Retinal pigment epithelial cell (primary cell): ENCODE data around the gene POU2F1.

Experiments used
- DNase-seq: peaks from one replicate; pipeline ENCODE4 v3.0.0-alpha.2; 2010; ENCODE audit warnings: low read depth
- H3K4me3 ChIP-seq: 2 replicates; pipeline ENCODE4 v1.5.1; 2011; ENCODE audit warnings: mild to moderate bottlenecking, low read length, control low read depth, moderate library complexity
- TF ChIP-seq, protein P1 (sequence below): conservative IDR thresholded peaks from 2 replicates; pipeline ENCODE4 v1.5.1; 2011; ENCODE audit warnings: low read depth, low read length, control low read depth, inconsistent platforms

Gene POU2F1

DNA sequence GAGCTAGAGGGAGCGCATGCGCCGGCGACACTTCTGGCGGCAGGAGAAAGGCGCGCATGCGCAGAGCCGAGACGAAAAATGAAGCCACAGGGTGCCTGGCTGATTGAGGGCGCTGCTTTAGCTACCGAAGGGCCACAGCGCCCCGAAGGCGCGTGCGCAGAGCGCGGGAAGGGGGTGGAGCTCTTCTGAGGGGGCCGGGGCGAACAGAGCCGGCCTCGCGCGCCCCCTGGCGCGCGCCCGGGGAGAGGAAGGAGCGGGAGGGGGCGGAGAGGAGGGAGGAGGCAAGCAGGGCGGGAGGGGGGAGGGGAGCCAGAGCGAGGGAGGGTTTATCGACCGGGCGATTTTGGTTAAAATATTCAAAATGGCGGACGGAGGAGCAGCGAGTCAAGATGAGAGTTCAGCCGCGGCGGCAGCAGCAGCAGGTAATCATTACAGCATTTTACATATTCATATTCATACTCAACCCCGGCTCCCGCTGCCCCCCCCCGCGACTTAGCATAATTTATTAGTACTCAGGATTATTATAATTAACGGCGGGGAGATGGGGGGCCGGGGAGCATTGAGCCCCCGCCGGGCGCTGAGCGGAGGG lies at the start of gene POU2F1:
TSS of gene POU2F1 (plus strand) at position 350 of the 589 bp plus-strand sequence. CDS start at position 362, 12 bp downstream.
- TF ChIP-seq, protein P1, sequence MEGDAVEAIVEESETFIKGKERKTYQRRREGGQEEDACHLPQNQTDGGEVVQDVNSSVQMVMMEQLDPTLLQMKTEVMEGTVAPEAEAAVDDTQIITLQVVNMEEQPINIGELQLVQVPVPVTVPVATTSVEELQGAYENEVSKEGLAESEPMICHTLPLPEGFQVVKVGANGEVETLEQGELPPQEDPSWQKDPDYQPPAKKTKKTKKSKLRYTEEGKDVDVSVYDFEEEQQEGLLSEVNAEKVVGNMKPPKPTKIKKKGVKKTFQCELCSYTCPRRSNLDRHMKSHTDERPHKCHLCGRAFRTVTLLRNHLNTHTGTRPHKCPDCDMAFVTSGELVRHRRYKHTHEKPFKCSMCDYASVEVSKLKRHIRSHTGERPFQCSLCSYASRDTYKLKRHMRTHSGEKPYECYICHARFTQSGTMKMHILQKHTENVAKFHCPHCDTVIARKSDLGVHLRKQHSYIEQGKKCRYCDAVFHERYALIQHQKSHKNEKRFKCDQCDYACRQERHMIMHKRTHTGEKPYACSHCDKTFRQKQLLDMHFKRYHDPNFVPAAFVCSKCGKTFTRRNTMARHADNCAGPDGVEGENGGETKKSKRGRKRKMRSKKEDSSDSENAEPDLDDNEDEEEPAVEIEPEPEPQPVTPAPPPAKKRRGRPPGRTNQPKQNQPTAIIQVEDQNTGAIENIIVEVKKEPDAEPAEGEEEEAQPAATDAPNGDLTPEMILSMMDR, result peak; percentile 63
- DNase-seq, result peak; percentile 83
- H3K4me3 ChIP-seq, result peak within 1 kb of the TSS; percentile 90

GRCh38 chr1:167171286-167171929 lies 49.3 kb upstream of the POU2F1 start:
- DNase-seq, result no peak
- no peak overlapping the region for H3K4me3 ChIP-seq
- TF ChIP-seq, protein P1, result no peak

GRCh38 chr1:167173516-167174184 lies 47.0 kb upstream of the POU2F1 start:
- TF ChIP-seq, protein P1, result no peak
- DNase-seq, result no peak

GRCh38 chr1:167175901-167176300 lies 44.8 kb upstream of the POU2F1 start:
- TF ChIP-seq, protein P1, result no peak
- no peak overlapping the region for H3K4me3 ChIP-seq
- no peak for DNase-seq

More at GRCh38 chr1:167173516-167174184, 47.0 kb upstream of the POU2F1 start:
- no peak overlapping the region for H3K4me3 ChIP-seq

- DNase-seq, result no peak
- no peak overlapping the region for H3K4me3 ChIP-seq
- TF ChIP-seq, protein P1, result no peak
Measured at GRCh38 chr1:167178831-167179230, 41.9 kb upstream of the POU2F1 start.

DNA sequence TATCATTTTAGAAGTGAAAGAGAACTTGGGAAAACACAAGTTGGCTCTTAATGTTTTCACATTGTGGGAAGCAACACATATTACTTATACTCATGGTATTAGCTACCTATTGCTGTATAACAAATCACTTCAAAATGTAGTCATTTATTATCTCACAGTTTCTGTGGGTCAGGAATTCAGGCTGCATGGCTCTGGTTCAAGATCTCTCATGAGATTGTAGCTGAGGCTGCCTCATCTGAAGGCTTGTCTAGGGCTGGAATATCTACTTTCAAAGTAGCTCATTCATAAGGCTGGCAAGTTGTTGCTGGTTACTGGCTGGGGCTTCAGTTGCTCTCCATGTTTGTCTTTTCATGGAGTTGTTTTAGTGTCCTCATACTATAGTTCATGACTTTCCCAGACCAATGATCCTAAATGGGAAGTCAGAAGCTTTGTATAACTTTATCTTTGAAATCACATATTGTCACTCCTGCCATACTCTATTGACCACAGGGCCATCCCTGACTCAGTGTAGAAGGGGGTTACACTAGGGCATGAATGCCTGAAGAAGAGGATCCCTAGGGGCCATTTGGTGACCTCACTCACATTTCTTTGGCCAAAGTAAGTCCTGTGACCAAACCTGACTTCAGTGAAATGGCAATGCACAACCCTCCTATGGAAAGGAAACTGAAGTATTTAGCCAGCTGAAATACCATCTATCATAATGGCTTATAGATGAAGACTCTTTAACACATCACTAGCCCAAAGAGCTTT lies 37.9 kb upstream of the POU2F1 start:
- TF ChIP-seq, protein P1, result no peak

More for the DNA sequence above, 37.9 kb upstream of the POU2F1 start:
- no peak for DNase-seq
- H3K4me3 ChIP-seq, result no peak overlapping the region
